MM.1S (cell line): ENCODE data around the gene ACOXL.

ENCODE experiments used
- DNase-seq: peaks from one replicate; pipeline ENCODE4 v3.0.0-alpha.2; 2015
- H2AFZ ChIP-seq: fragments of 300-600 bp; sonication (generic); 2 replicates; pipeline ENCODE4 v1.6.0; 2016; ENCODE audit warnings: antibody characterized with exemption, low read length
- H3F3A ChIP-seq: fragments of 300-600 bp; sonication (generic); 2 replicates; pipeline ENCODE4 v1.6.1; 2016; ENCODE audit warnings: mild to moderate bottlenecking, antibody characterized with exemption, low read length, moderate library complexity, mixed read lengths; ENCODE audit not compliant: insufficient read depth
- H3K27ac ChIP-seq: fragments of 300-600 bp; sonication (generic); 2 replicates; pipeline ENCODE4 v1.5.1; 2016; ENCODE audit warnings: mild to moderate bottlenecking, low read length
- H3K27me3 ChIP-seq: fragments of 300-600 bp; sonication (generic); replicated peaks from 2 replicates; pipeline ENCODE4 v1.6.0; 2016; ENCODE audit warnings: low read length; ENCODE audit not compliant: insufficient read depth
- H3K36me3 ChIP-seq: fragments of 300-600 bp; sonication (generic); replicated peaks from 2 replicates; pipeline ENCODE4 v1.6.1; 2016; ENCODE audit warnings: mild to moderate bottlenecking, low read length, mixed read lengths; ENCODE audit not compliant: insufficient read depth
- H3K4me1 ChIP-seq: fragments of 300-600 bp; sonication (generic); 2 replicates; pipeline ENCODE4 v1.6.1; 2016; ENCODE audit warnings: low read length, mixed read lengths
- H3K4me2 ChIP-seq: fragments of 300-600 bp; sonication (generic); 2 replicates; pipeline ENCODE4 v1.6.0; 2016; ENCODE audit warnings: low read depth, low read length
- H3K4me3 ChIP-seq: fragments of 300-600 bp; sonication (generic); 2 replicates; pipeline ENCODE4 v1.5.1; 2016; ENCODE audit warnings: low read length, mixed read lengths
- H3K79me2 ChIP-seq: fragments of 300-600 bp; sonication (generic); 2 replicates; pipeline ENCODE4 v1.6.1; 2016; ENCODE audit warnings: mixed run types, low read length, mixed read lengths
- H3K9ac ChIP-seq: fragments of 300-600 bp; sonication (generic); 2 replicates; pipeline ENCODE4 v1.6.1; 2016; ENCODE audit warnings: low read length, mixed read lengths
- H3K9me2 ChIP-seq: fragments of 300-600 bp; sonication (generic); replicated peaks from 2 replicates; pipeline ENCODE4 v1.6.1; 2016; ENCODE audit warnings: mild to moderate bottlenecking, low read length, mixed read lengths; ENCODE audit not compliant: insufficient read depth
- H3K9me3 ChIP-seq: fragments of 300-600 bp; sonication (generic); replicated peaks from 2 replicates; pipeline ENCODE4 v1.6.1; 2016; ENCODE audit warnings: mild to moderate bottlenecking, low read length, mixed read lengths; ENCODE audit not compliant: insufficient read depth
- H4K20me1 ChIP-seq: fragments of 300-600 bp; sonication (generic); 2 replicates; pipeline ENCODE4 v1.6.1; 2016; ENCODE audit warnings: mild to moderate bottlenecking, low read length, moderate library complexity, mixed read lengths; ENCODE audit not compliant: insufficient read depth
- CTCF ChIP-seq: fragments of 300-600 bp; sonication (generic); IDR thresholded peaks from 2 replicates; pipeline ENCODE4 v1.5.1; 2016; ENCODE audit warnings: antibody characterized with exemption, low read length, mixed read lengths
- EZH2 ChIP-seq: fragments of 300-600 bp; sonication (generic); optimal IDR thresholded peaks from 2 replicates; pipeline ENCODE3; 2017; ENCODE audit warnings: low read depth, mild to moderate bottlenecking, antibody characterized with exemption, low read length, mixed read lengths
- EZH2phosphoT487 ChIP-seq: fragments of 300-600 bp; sonication (generic); IDR thresholded peaks from 2 replicates; pipeline ENCODE4 v1.6.1; 2018; ENCODE audit warnings: antibody characterized with exemption, low read length

ACOXL gene

GRCh38 chr2:110900191-110900590 is 167.8 kb downstream of the ACOXL start:
- Histone ChIP-seq H3K27me3 (no peaks in the 10 kb centered on the region), H3F3A (no peaks in the 10 kb centered on the region), H3K9ac (no peak overlapping the region), H3K4me1 (no peaks in the 10 kb centered on the region), H3K4me3 (no peak overlapping the region), H2AFZ (no peak overlapping the region), H3K9me3 (no peaks in the 10 kb centered on the region; the same call in 1 of the 2 replicates), H3K4me2 (no peak overlapping the region), H3K79me2 (no peaks in the 10 kb centered on the region), H3K9me2 (no peaks in the 10 kb centered on the region), H3K36me3 (no peaks in the 10 kb centered on the region), H4K20me1 (no peaks in the 10 kb centered on the region), H3K27ac (no peak overlapping the region)
- no peak for DNase-seq
- TF ChIP-seq EZH2, result no peak
- TF ChIP-seq CTCF, result no peak
- no peak for TF ChIP-seq EZH2phosphoT487

GRCh38 chr2:110903548-110903947 is 171.2 kb downstream of the ACOXL start:
- no peaks in the 10 kb centered on the region for H3K9me3 ChIP-seq
- H3K36me3 ChIP-seq, result no peaks in the 10 kb centered on the region
- H3K9me2 ChIP-seq, result no peaks in the 10 kb centered on the region
- no peak overlapping the region for H3K4me3 ChIP-seq
- no peaks in the 10 kb centered on the region for H3K4me1 ChIP-seq
- H3K9ac ChIP-seq, result no peak overlapping the region
- H4K20me1 ChIP-seq, result no peaks in the 10 kb centered on the region
- no peak overlapping the region for H3K4me2 ChIP-seq
- H3K79me2 ChIP-seq, result no peaks in the 10 kb centered on the region
- H3K27me3 ChIP-seq, result no peaks in the 10 kb centered on the region
- no peak overlapping the region for H3K27ac ChIP-seq
- TF ChIP-seq EZH2 (no peak), EZH2phosphoT487 (no peak), CTCF (no peak)
- H2AFZ ChIP-seq, result no peak overlapping the region
- no peaks in the 10 kb centered on the region for H3F3A ChIP-seq
- DNase-seq, result no peak

GRCh38 chr2:110904116-110904778 is 171.9 kb downstream of the ACOXL start:
- H3K27me3 ChIP-seq, result no peaks in the 10 kb centered on the region
- H4K20me1 ChIP-seq, result no peaks in the 10 kb centered on the region
- H3K9ac ChIP-seq, result no peak overlapping the region
- no peaks in the 10 kb centered on the region for H3K9me2 ChIP-seq
- DNase-seq, result no peak
- H2AFZ ChIP-seq, result no peak overlapping the region
- H3K79me2 ChIP-seq, result no peaks in the 10 kb centered on the region
- H3K36me3 ChIP-seq, result no peaks in the 10 kb centered on the region
- H3K4me1 ChIP-seq, result peaks cover 6% of the 10 kb centered on the region
- no peak overlapping the region for H3K4me3 ChIP-seq
- H3K9me3 ChIP-seq, result no peaks in the 10 kb centered on the region
- H3K4me2 ChIP-seq, result no peak overlapping the region
- TF ChIP-seq EZH2phosphoT487, result no peak
- TF ChIP-seq EZH2, result no peak
- TF ChIP-seq CTCF, result no peak
- H3F3A ChIP-seq, result 0 out of 2 replicates have a peak, but pooled peaks cover 3% of the 10 kb centered on the region
- H3K27ac ChIP-seq, result no peak overlapping the region
